ENCODE measurements around the gene DDX4.

DDX4 gene

GRCh38 chr5:55763746-55764420 is 26.0 kb downstream of the DDX4 start:
- no peaks in the 10 kb centered on the region for H3K9me3 ChIP-seq (replicated peaks in 1 of 2; ENCODE audit: control insufficient read depth in 2 of 2, insufficient read depth in 1 of 2, low read depth in 1 of 2, low read length in 2 of 2)
- WGBS, 2 donors (ENCODE audit: extremely low coverage in 2 of 2, insufficient read length in 2 of 2, insufficient replicate concordance in 1 of 2): no CpG with 5 or more reads among the region's 2 CpGs
- no peaks in the 10 kb centered on the region for H3K4me1 ChIP-seq (ENCODE audit: control insufficient read depth in 2 of 2, insufficient read depth in 1 of 2, low read depth in 1 of 2, low read length in 2 of 2)
- H2AK5ac ChIP-seq (ENCODE audit: low read depth, low read length): no peak overlapping the region
- H2BK120ac ChIP-seq (ENCODE audit: low read depth, low read length): no peak overlapping the region
- H2AFZ ChIP-seq (ENCODE audit: low read length): no peak overlapping the region
- H3K23ac ChIP-seq (ENCODE audit: low read depth, low read length, poor library complexity): no peak overlapping the region
- no peaks in the 10 kb centered on the region for H3K36me3 ChIP-seq (replicated peaks in 1 of 2; ENCODE audit: control insufficient read depth in 2 of 2, insufficient read depth in 2 of 2, low read length in 2 of 2)
- no peak overlapping the region for H3K9ac ChIP-seq (ENCODE audit: low read depth, low read length, poor library complexity)
- H3K14ac ChIP-seq (ENCODE audit: low read length): no peak overlapping the region
- H2BK12ac ChIP-seq (ENCODE audit: low read length): no peak overlapping the region
- peaks cover 0 to 5% (median 0%) of the 10 kb centered on the region in 3 experiments for H3K27me3 ChIP-seq (ENCODE audit: control insufficient read depth in 3 of 3, insufficient read depth in 3 of 3, low read depth in 1 of 3, low read length in 3 of 3)
- H3K27ac ChIP-seq (replicated peaks; ENCODE audit: low read length): no peak overlapping the region
- no peak overlapping the region for H3K4me3 ChIP-seq (ENCODE audit: low read length in 2 of 2)
- no peak overlapping the region for H2BK15ac ChIP-seq (ENCODE audit: low read length)
- no peak overlapping the region for H3K4me2 ChIP-seq (ENCODE audit: insufficient read depth, low read length, poor library complexity, severe bottlenecking)
- no peak overlapping the region for H3K18ac ChIP-seq (ENCODE audit: low read length)
- DNase-seq (ENCODE audit: low spot score): no peak
- no peaks in the 10 kb centered on the region for H3K79me1 ChIP-seq (ENCODE audit: low read depth, low read length)
- H3K4ac ChIP-seq (ENCODE audit: low read length): no peak overlapping the region
- no peak overlapping the region for H2BK5ac ChIP-seq (ENCODE audit: low read length)
- no peak overlapping the region for H4K91ac ChIP-seq (ENCODE audit: low read depth, low read length, poor library complexity)
- no peak overlapping the region for H4K8ac ChIP-seq (ENCODE audit: low read depth, low read length)

GRCh38 chr5:55768279-55768678 is 30.4 kb downstream of the DDX4 start:
- Histone ChIP-seq H4K8ac (ENCODE audit: low read depth, low read length) (no peak overlapping the region), H3K9me3 (replicated peaks in 1 of 2; ENCODE audit: control insufficient read depth in 2 of 2, insufficient read depth in 1 of 2, low read depth in 1 of 2, low read length in 2 of 2) (no peaks in the 10 kb centered on the region), H4K91ac (ENCODE audit: low read depth, low read length, poor library complexity) (no peak overlapping the region), H3K27ac (replicated peaks; ENCODE audit: low read length) (no peak overlapping the region), H3K9ac (ENCODE audit: low read depth, low read length, poor library complexity) (no peak overlapping the region), H3K27me3 (ENCODE audit: control insufficient read depth in 3 of 3, insufficient read depth in 3 of 3, low read depth in 1 of 3, low read length in 3 of 3) (peaks cover 0 to 5% (median 0%) of the 10 kb centered on the region in 3 experiments), H3K79me1 (ENCODE audit: low read depth, low read length) (no peaks in the 10 kb centered on the region), H3K36me3 (replicated peaks in 1 of 2; ENCODE audit: control insufficient read depth in 2 of 2, insufficient read depth in 2 of 2, low read length in 2 of 2) (no peaks in the 10 kb centered on the region), H3K23ac (ENCODE audit: low read depth, low read length, poor library complexity) (no peak overlapping the region), H2BK5ac (ENCODE audit: low read length) (no peak overlapping the region), H3K4me1 (ENCODE audit: control insufficient read depth in 2 of 2, insufficient read depth in 1 of 2, low read depth in 1 of 2, low read length in 2 of 2) (peaks cover 0 to 2% of the 10 kb centered on the region in 2 donors), H3K18ac (ENCODE audit: low read length) (no peak overlapping the region), H3K14ac (ENCODE audit: low read length) (no peak overlapping the region), H3K4ac (ENCODE audit: low read length) (no peak overlapping the region), H2AFZ (ENCODE audit: low read length) (no peak overlapping the region), H3K4me3 (ENCODE audit: low read length in 2 of 2) (no peak overlapping the region), H2BK12ac (ENCODE audit: low read length) (no peak overlapping the region), H2BK120ac (ENCODE audit: low read depth, low read length) (no peak overlapping the region), H3K4me2 (ENCODE audit: insufficient read depth, low read length, poor library complexity, severe bottlenecking) (no peak overlapping the region), H2AK5ac (ENCODE audit: low read depth, low read length) (no peak overlapping the region), H2BK15ac (ENCODE audit: low read length) (no peak overlapping the region)
- DNase-seq (ENCODE audit: low spot score): no peak
- WGBS, 2 donors (ENCODE audit: extremely low coverage in 2 of 2, insufficient read length in 2 of 2, insufficient replicate concordance in 1 of 2): no CpG with 5 or more reads among the region's 2 CpGs

- Histone ChIP-seq H2BK120ac (ENCODE audit: low read depth, low read length) (no peak overlapping the region), H3K23ac (ENCODE audit: low read depth, low read length, poor library complexity) (no peak overlapping the region), H4K8ac (ENCODE audit: low read depth, low read length) (no peak overlapping the region), H3K4me2 (ENCODE audit: insufficient read depth, low read length, poor library complexity, severe bottlenecking) (no peak overlapping the region), H2BK12ac (ENCODE audit: low read length) (no peak overlapping the region), H3K4me1 (ENCODE audit: control insufficient read depth in 2 of 2, insufficient read depth in 1 of 2, low read depth in 1 of 2, low read length in 2 of 2) (peaks cover 0 to 2% of the 10 kb centered on the region in 2 donors), H3K27me3 (ENCODE audit: control insufficient read depth in 3 of 3, insufficient read depth in 3 of 3, low read depth in 1 of 3, low read length in 3 of 3) (no peaks in the 10 kb centered on the region), H3K14ac (ENCODE audit: low read length) (no peak overlapping the region), H3K4ac (ENCODE audit: low read length) (no peak overlapping the region), H3K9ac (ENCODE audit: low read depth, low read length, poor library complexity) (no peak overlapping the region), H4K91ac (ENCODE audit: low read depth, low read length, poor library complexity) (no peak overlapping the region), H3K36me3 (replicated peaks in 1 of 2; ENCODE audit: control insufficient read depth in 2 of 2, insufficient read depth in 2 of 2, low read length in 2 of 2) (no peaks in the 10 kb centered on the region), H3K18ac (ENCODE audit: low read length) (no peak overlapping the region), H3K4me3 (ENCODE audit: low read length in 2 of 2) (no peak overlapping the region), H2AFZ (ENCODE audit: low read length) (no peak overlapping the region), H3K9me3 (replicated peaks in 1 of 2; ENCODE audit: control insufficient read depth in 2 of 2, insufficient read depth in 1 of 2, low read depth in 1 of 2, low read length in 2 of 2) (no peaks in the 10 kb centered on the region), H3K79me1 (ENCODE audit: low read depth, low read length) (no peaks in the 10 kb centered on the region), H3K27ac (replicated peaks; ENCODE audit: low read length) (no peak overlapping the region), H2BK5ac (ENCODE audit: low read length) (no peak overlapping the region), H2BK15ac (ENCODE audit: low read length) (no peak overlapping the region), H2AK5ac (ENCODE audit: low read depth, low read length) (no peak overlapping the region)
- no peak for DNase-seq (ENCODE audit: low spot score)
- WGBS, 2 donors (ENCODE audit: extremely low coverage in 2 of 2, insufficient read length in 2 of 2, insufficient replicate concordance in 1 of 2): no CpG with 5 or more reads among the region's 2 CpGs
These were observed 33.4 kb downstream of the DDX4 start for GRCh38 chr5:55771175-55771655.

- no peak overlapping the region for H3K27ac ChIP-seq (replicated peaks; ENCODE audit: low read length)
- H3K4me2 ChIP-seq (ENCODE audit: insufficient read depth, low read length, poor library complexity, severe bottlenecking): no peak overlapping the region
- H2BK5ac ChIP-seq (ENCODE audit: low read length): no peak overlapping the region
- H4K91ac ChIP-seq (ENCODE audit: low read depth, low read length, poor library complexity): no peak overlapping the region
- no peak overlapping the region for H2AK5ac ChIP-seq (ENCODE audit: low read depth, low read length)
- H3K18ac ChIP-seq (ENCODE audit: low read length): no peak overlapping the region
- H2BK120ac ChIP-seq (ENCODE audit: low read depth, low read length): no peak overlapping the region
- H3K27me3 ChIP-seq (ENCODE audit: control insufficient read depth in 3 of 3, insufficient read depth in 3 of 3, low read depth in 1 of 3, low read length in 3 of 3): no peaks in the 10 kb centered on the region
- H2BK15ac ChIP-seq (ENCODE audit: low read length): no peak overlapping the region
- no peaks in the 10 kb centered on the region for H3K36me3 ChIP-seq (replicated peaks in 1 of 2; ENCODE audit: control insufficient read depth in 2 of 2, insufficient read depth in 2 of 2, low read length in 2 of 2)
- no peak overlapping the region for H3K14ac ChIP-seq (ENCODE audit: low read length)
- WGBS, 2 donors (ENCODE audit: extremely low coverage in 2 of 2, insufficient read length in 2 of 2, insufficient replicate concordance in 1 of 2): no CpG with 5 or more reads among the region's 1 CpG
- H4K8ac ChIP-seq (ENCODE audit: low read depth, low read length): no peak overlapping the region
- H3K4me3 ChIP-seq (ENCODE audit: low read length in 2 of 2): no peak overlapping the region
- no peaks in the 10 kb centered on the region for H3K9me3 ChIP-seq (replicated peaks in 1 of 2; ENCODE audit: control insufficient read depth in 2 of 2, insufficient read depth in 1 of 2, low read depth in 1 of 2, low read length in 2 of 2)
- H3K4me1 ChIP-seq (ENCODE audit: control insufficient read depth in 2 of 2, insufficient read depth in 1 of 2, low read depth in 1 of 2, low read length in 2 of 2): peaks cover 0 to 2% of the 10 kb centered on the region in 2 donors
- H3K9ac ChIP-seq (ENCODE audit: low read depth, low read length, poor library complexity): no peak overlapping the region
- DNase-seq (ENCODE audit: low spot score): no peak
- H2BK12ac ChIP-seq (ENCODE audit: low read length): no peak overlapping the region
- H2AFZ ChIP-seq (ENCODE audit: low read length): no peak overlapping the region
- no peak overlapping the region for H3K4ac ChIP-seq (ENCODE audit: low read length)
- no peak overlapping the region for H3K23ac ChIP-seq (ENCODE audit: low read depth, low read length, poor library complexity)
- H3K79me1 ChIP-seq (ENCODE audit: low read depth, low read length): no peaks in the 10 kb centered on the region
These were observed 35.2 kb downstream of the DDX4 start for GRCh38 chr5:55773057-55773456.

Measured in neuronal stem cell (in vitro differentiated cells).